ENCODE data around the gene SPATS2L. TPM values are rescaled to one million over a fixed set of nuclear protein-coding genes. Genes with fewer than 3 reads are reported as not detected.

The SPATS2L gene
- total and polyA plus RNA-seq, 2 experiments from 2014 or later: 118 to 154 TPM

DNA sequence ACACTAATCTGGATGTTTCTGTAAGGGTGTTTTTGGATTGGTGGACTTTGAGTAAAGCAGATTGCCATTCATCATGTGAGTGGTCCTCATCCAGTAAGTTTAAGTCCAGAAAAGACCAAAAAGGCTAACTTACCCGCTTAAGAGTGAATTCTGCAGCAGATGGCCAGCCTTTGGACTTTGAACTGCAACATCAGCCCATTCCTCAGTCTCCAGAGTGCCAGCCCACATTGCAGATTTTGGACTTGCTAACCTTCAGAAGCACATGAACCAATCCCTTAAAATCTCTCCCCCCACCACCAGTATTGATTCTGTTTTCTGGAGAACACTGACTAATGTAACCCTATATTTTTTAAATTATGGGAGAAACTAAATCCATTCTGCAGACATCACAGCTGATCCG, 30.0 kb upstream of the SPATS2L start:
- Histone ChIP-seq H3K4me1 (ENCODE audit: insufficient read depth) (peaks cover 21% of the 10 kb centered on the region), H3K79me2 (replicated peaks; ENCODE audit: insufficient read depth) (no peaks in the 10 kb centered on the region), H4K20me1 (replicated peaks; ENCODE audit: insufficient read depth) (no peaks in the 10 kb centered on the region), H3K36me3 (ENCODE audit: insufficient read depth) (no peaks in the 10 kb centered on the region), H3K4me2 (no peak overlapping the region), H3F3A (replicated peaks; ENCODE audit: low read depth) (no peaks in the 10 kb centered on the region), H3K27me3 (ENCODE audit: insufficient read depth) (no peaks in the 10 kb centered on the region), H2AFZ (0 out of 2 replicates have a peak overlapping the region, but pooled peaks have one; percentile 25), H3K27ac (ENCODE audit: low read depth) (no peak overlapping the region), H3K4me3 (no peak overlapping the region), H3K9me2 (ENCODE audit: insufficient read depth) (peaks cover 19% of the 10 kb centered on the region)
- TF ChIP-seq POLR2AphosphoS5 (IDR thresholded peaks at IDR 0.05; ENCODE audit: low read depth): no peak
- TF ChIP-seq, protein P1, sequence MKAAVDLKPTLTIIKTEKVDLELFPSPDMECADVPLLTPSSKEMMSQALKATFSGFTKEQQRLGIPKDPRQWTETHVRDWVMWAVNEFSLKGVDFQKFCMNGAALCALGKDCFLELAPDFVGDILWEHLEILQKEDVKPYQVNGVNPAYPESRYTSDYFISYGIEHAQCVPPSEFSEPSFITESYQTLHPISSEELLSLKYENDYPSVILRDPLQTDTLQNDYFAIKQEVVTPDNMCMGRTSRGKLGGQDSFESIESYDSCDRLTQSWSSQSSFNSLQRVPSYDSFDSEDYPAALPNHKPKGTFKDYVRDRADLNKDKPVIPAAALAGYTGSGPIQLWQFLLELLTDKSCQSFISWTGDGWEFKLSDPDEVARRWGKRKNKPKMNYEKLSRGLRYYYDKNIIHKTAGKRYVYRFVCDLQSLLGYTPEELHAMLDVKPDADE (IDR thresholded peaks at IDR 0.05): no peak
- TF ChIP-seq EZH2 (IDR thresholded peaks at IDR 0.05; ENCODE audit: low read depth, unreplicated experiment): no peak
- no peak for TF ChIP-seq EZH2phosphoT487 (IDR thresholded peaks at IDR 0.05; ENCODE audit: unreplicated experiment)
- no peak for TF ChIP-seq ZNF114 (CRISPR knock-in tag; IDR thresholded peaks at IDR 0.05)
- TF ChIP-seq STAT1 (IDR thresholded peaks at IDR 0.05; ENCODE audit: unreplicated experiment): no peak
- TF ChIP-seq ZNF331 (CRISPR knock-in tag; IDR thresholded peaks at IDR 0.05; ENCODE audit: low read depth): no peak
- TF ChIP-seq, protein P2, sequence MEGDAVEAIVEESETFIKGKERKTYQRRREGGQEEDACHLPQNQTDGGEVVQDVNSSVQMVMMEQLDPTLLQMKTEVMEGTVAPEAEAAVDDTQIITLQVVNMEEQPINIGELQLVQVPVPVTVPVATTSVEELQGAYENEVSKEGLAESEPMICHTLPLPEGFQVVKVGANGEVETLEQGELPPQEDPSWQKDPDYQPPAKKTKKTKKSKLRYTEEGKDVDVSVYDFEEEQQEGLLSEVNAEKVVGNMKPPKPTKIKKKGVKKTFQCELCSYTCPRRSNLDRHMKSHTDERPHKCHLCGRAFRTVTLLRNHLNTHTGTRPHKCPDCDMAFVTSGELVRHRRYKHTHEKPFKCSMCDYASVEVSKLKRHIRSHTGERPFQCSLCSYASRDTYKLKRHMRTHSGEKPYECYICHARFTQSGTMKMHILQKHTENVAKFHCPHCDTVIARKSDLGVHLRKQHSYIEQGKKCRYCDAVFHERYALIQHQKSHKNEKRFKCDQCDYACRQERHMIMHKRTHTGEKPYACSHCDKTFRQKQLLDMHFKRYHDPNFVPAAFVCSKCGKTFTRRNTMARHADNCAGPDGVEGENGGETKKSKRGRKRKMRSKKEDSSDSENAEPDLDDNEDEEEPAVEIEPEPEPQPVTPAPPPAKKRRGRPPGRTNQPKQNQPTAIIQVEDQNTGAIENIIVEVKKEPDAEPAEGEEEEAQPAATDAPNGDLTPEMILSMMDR (conservative IDR thresholded peaks at IDR 0.05; ENCODE audit: low read depth in 2 of 2): no peak
- TF ChIP-seq CREB1 (CRISPR knock-in tag; IDR thresholded peaks at IDR 0.05; ENCODE audit: low read depth): no peak
- no peak for TF ChIP-seq JUNB (IDR thresholded peaks at IDR 0.05; ENCODE audit: unreplicated experiment)
- TF ChIP-seq, protein P3, sequence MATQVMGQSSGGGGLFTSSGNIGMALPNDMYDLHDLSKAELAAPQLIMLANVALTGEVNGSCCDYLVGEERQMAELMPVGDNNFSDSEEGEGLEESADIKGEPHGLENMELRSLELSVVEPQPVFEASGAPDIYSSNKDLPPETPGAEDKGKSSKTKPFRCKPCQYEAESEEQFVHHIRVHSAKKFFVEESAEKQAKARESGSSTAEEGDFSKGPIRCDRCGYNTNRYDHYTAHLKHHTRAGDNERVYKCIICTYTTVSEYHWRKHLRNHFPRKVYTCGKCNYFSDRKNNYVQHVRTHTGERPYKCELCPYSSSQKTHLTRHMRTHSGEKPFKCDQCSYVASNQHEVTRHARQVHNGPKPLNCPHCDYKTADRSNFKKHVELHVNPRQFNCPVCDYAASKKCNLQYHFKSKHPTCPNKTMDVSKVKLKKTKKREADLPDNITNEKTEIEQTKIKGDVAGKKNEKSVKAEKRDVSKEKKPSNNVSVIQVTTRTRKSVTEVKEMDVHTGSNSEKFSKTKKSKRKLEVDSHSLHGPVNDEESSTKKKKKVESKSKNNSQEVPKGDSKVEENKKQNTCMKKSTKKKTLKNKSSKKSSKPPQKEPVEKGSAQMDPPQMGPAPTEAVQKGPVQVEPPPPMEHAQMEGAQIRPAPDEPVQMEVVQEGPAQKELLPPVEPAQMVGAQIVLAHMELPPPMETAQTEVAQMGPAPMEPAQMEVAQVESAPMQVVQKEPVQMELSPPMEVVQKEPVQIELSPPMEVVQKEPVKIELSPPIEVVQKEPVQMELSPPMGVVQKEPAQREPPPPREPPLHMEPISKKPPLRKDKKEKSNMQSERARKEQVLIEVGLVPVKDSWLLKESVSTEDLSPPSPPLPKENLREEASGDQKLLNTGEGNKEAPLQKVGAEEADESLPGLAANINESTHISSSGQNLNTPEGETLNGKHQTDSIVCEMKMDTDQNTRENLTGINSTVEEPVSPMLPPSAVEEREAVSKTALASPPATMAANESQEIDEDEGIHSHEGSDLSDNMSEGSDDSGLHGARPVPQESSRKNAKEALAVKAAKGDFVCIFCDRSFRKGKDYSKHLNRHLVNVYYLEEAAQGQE (IDR thresholded peaks at IDR 0.05; ENCODE audit: unreplicated experiment): no peak
- TF ChIP-seq NANOG (IDR thresholded peaks at IDR 0.05; ENCODE audit: borderline replicate concordance): no peak
- TF ChIP-seq, protein P4, sequence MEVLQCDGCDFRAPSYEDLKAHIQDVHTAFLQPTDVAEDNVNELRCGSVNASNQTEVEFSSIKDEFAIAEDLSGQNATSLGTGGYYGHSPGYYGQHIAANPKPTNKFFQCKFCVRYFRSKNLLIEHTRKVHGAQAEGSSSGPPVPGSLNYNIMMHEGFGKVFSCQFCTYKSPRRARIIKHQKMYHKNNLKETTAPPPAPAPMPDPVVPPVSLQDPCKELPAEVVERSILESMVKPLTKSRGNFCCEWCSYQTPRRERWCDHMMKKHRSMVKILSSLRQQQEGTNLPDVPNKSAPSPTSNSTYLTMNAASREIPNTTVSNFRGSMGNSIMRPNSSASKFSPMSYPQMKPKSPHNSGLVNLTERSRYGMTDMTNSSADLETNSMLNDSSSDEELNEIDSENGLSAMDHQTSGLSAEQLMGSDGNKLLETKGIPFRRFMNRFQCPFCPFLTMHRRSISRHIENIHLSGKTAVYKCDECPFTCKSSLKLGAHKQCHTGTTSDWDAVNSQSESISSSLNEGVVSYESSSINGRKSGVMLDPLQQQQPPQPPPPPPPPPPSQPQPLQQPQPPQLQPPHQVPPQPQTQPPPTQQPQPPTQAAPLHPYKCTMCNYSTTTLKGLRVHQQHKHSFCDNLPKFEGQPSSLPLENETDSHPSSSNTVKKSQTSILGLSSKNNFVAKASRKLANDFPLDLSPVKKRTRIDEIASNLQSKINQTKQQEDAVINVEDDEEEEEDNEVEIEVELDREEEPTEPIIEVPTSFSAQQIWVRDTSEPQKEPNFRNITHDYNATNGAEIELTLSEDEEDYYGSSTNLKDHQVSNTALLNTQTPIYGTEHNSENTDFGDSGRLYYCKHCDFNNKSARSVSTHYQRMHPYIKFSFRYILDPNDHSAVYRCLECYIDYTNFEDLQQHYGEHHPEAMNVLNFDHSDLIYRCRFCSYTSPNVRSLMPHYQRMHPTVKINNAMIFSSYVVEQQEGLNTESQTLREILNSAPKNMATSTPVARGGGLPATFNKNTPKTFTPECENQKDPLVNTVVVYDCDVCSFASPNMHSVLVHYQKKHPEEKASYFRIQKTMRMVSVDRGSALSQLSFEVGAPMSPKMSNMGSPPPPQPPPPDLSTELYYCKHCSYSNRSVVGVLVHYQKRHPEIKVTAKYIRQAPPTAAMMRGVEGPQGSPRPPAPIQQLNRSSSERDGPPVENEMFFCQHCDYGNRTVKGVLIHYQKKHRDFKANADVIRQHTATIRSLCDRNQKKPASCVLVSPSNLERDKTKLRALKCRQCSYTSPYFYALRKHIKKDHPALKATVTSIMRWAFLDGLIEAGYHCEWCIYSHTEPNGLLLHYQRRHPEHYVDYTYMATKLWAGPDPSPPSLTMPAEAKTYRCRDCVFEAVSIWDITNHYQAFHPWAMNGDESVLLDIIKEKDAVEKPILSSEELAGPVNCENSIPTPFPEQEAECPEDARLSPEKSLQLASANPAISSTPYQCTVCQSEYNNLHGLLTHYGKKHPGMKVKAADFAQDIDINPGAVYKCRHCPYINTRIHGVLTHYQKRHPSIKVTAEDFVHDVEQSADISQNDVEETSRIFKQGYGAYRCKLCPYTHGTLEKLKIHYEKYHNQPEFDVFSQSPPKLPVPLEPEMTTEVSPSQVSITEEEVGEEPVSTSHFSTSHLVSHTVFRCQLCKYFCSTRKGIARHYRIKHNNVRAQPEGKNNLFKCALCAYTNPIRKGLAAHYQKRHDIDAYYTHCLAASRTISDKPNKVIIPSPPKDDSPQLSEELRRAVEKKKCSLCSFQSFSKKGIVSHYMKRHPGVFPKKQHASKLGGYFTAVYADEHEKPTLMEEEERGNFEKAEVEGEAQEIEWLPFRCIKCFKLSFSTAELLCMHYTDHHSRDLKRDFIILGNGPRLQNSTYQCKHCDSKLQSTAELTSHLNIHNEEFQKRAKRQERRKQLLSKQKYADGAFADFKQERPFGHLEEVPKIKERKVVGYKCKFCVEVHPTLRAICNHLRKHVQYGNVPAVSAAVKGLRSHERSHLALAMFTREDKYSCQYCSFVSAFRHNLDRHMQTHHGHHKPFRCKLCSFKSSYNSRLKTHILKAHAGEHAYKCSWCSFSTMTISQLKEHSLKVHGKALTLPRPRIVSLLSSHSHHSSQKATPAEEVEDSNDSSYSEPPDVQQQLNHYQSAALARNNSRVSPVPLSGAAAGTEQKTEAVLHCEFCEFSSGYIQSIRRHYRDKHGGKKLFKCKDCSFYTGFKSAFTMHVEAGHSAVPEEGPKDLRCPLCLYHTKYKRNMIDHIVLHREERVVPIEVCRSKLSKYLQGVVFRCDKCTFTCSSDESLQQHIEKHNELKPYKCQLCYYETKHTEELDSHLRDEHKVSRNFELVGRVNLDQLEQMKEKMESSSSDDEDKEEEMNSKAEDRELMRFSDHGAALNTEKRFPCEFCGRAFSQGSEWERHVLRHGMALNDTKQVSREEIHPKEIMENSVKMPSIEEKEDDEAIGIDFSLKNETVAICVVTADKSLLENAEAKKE (CRISPR knock-in tag; IDR thresholded peaks at IDR 0.05): no peak
- peaks cover 1% of the 10 kb centered on the region for H3K27me3 Mint-ChIP-seq (ENCODE audit: insufficient read depth, low read depth, poor library complexity)
- H3K4me3 Mint-ChIP-seq: no peak overlapping the region
- no peaks in the 10 kb centered on the region for H3K36me3 Mint-ChIP-seq (ENCODE audit: low read depth)
- no peaks in the 10 kb centered on the region; the same call in 2 of the 3 replicates for H3K9me3 Mint-ChIP-seq
- no peak for ATAC-seq
- H3K4me1 Mint-ChIP-seq: peaks cover 20% of the 10 kb centered on the region
- H3K27ac Mint-ChIP-seq: no peak overlapping the region
- DNase-seq (ENCODE audit: low spot score): no peak

Data from GM23338 (cell line).